ENCODE data around the gene PIBF1. TPM values are rescaled to one million over a fixed set of nuclear protein-coding genes. Genes with fewer than 3 reads are reported as not detected.

Gene PIBF1
- total and polyA plus RNA-seq, 2 of the 4 experiments (the other 2 are of a cell fraction), result 5.1 to 13.3 TPM

GRCh38 chr13:72931311-72931710, 149.4 kb downstream of the PIBF1 start:
- H2AFZ ChIP-seq (replicated peaks; ENCODE audit: low read length, poor library complexity), result no peak overlapping the region
- dilution Hi-C loops (cut with HindIII; ENCODE audit: low sequenced_read_pairs, unreplicated experiment) (no loop called here), in situ Hi-C loops (cut with MboI; ENCODE audit: low sequenced_read_pairs) (no loop called here), intact Hi-C loops (cut with micrococcal nuclease) (no loop called here)
- H4K5ac ChIP-seq (ENCODE audit: low read depth, low read length), result no peak overlapping the region
- POLR2A ChIA-PET (ENCODE audit: unreplicated experiment), result no interaction called here
- no peak overlapping the region for H2BK5ac ChIP-seq (ENCODE audit: low read depth, low read length, poor library complexity, severe bottlenecking)
- no peak overlapping the region for H2AK9ac ChIP-seq (replicated peaks; ENCODE audit: low read depth, low read length, poor library complexity)
- H3K9me1 ChIP-seq (ENCODE audit: insufficient read depth, low read length), result 0 out of 2 replicates have a peak, but pooled peaks cover 3% of the 10 kb centered on the region
- no peak for ATAC-seq (ENCODE audit: low read depth)
- H2BK120ac ChIP-seq (ENCODE audit: low read depth, low read length), result no peak overlapping the region
- H3K4me2 ChIP-seq (ENCODE audit: low read depth, low read length), result no peak overlapping the region
- no peak for TF ChIP-seq RCOR1 (IDR thresholded peaks at IDR 0.05; ENCODE audit: insufficient replicate concordance, low read length)
- no peak for TF ChIP-seq CTCF (conservative IDR thresholded peaks at IDR 0.05; ENCODE audit: low read depth, low read length)
- no peak for TF ChIP-seq CHD1 (IDR thresholded peaks at IDR 0.05; ENCODE audit: low read depth, low read length)
- no peak for TF ChIP-seq SMC3 (IDR thresholded peaks at IDR 0.05; ENCODE audit: low read depth, low read length)
- no peak for TF ChIP-seq NFE2L2 (IDR thresholded peaks at IDR 0.05; ENCODE audit: low read depth, low read length)
- TF ChIP-seq USF2 (IDR thresholded peaks at IDR 0.05; ENCODE audit: low read depth, low read length), result no peak
- no peak for TF ChIP-seq ELK1 (IDR thresholded peaks at IDR 0.05; ENCODE audit: borderline replicate concordance, low read depth, low read length)
- no peak for TF ChIP-seq BHLHE40 (IDR thresholded peaks at IDR 0.05; ENCODE audit: low read depth, low read length)
- no peak for TF ChIP-seq FOS (IDR thresholded peaks at IDR 0.05; ENCODE audit: low read depth, low read length)
- no peak for TF ChIP-seq RAD21 (IDR thresholded peaks at IDR 0.05; ENCODE audit: low read length)
- no peak overlapping the region for H3K4me3 ChIP-seq (ENCODE audit: insufficient read depth, low read depth, low read length)
- no peak overlapping the region for H2AK5ac ChIP-seq (ENCODE audit: low read depth, low read length)
- no peaks in the 10 kb centered on the region for H3K27me3 ChIP-seq (ENCODE audit: control insufficient read depth, insufficient read depth, low read length)
- no peak overlapping the region for H3K9ac ChIP-seq (ENCODE audit: low read depth, low read length)
- H3K79me1 ChIP-seq (ENCODE audit: low read depth in 1 of 2, low read length in 2 of 2), result no peaks in the 10 kb centered on the region
- H3K18ac ChIP-seq (ENCODE audit: low read depth, low read length), result no peak overlapping the region
- H4K8ac ChIP-seq (ENCODE audit: low read depth in 2 of 2, low read length in 2 of 2), result no peak overlapping the region
- H3K4ac ChIP-seq (ENCODE audit: low read depth, low read length), result no peak overlapping the region
- CTCF ChIA-PET, result no interaction called here
- no TSS peak for BruUV-seq (replicated peaks)
- 0 out of 2 replicates have a peak, but pooled peaks cover 5% of the 10 kb centered on the region for H3K36me3 ChIP-seq (ENCODE audit: control insufficient read depth, insufficient read depth, low read length)
- H4K20me1 ChIP-seq (ENCODE audit: insufficient read depth, low read length), result no peaks in the 10 kb centered on the region
- H2BK15ac ChIP-seq (ENCODE audit: low read depth, low read length), result no peak overlapping the region
- H4K91ac ChIP-seq (ENCODE audit: insufficient read depth, low read depth, low read length), result no peak overlapping the region
- no peak overlapping the region for H3K56ac ChIP-seq (ENCODE audit: extremely low read depth, insufficient read depth, low read length)
- DNase-seq, result no peak
- no peak overlapping the region for H3K14ac ChIP-seq (replicated peaks; ENCODE audit: low read depth, low read length)
- H2BK20ac ChIP-seq (ENCODE audit: low read depth, low read length), result no peak overlapping the region
- H3K9me3 ChIP-seq (ENCODE audit: control insufficient read depth, insufficient read depth, low read length), result no peaks in the 10 kb centered on the region
- no peak overlapping the region for H3K23ac ChIP-seq (ENCODE audit: low read depth, low read length)
- H3K4me1 ChIP-seq (ENCODE audit: control insufficient read depth, insufficient read depth, low read length), result no peaks in the 10 kb centered on the region
- no peak overlapping the region for H3K27ac ChIP-seq (ENCODE audit: insufficient read depth, low read length)

Data from IMR-90 (cell line).